Measurements from ENCODE around the gene AHSP. TPM values are rescaled to one million over a fixed set of nuclear protein-coding genes. Genes with fewer than 3 reads are reported as not detected.
"Not testable (repeated sequence)": the region's sequence is repeated elsewhere in the genome, so short reads cannot be mapped to it uniquely, and the experiment has no call there.

AHSP gene, protein sequence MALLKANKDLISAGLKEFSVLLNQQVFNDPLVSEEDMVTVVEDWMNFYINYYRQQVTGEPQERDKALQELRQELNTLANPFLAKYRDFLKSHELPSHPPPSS
- total RNA-seq = not detected
- long read RNA-seq = 0 reads

DNA sequence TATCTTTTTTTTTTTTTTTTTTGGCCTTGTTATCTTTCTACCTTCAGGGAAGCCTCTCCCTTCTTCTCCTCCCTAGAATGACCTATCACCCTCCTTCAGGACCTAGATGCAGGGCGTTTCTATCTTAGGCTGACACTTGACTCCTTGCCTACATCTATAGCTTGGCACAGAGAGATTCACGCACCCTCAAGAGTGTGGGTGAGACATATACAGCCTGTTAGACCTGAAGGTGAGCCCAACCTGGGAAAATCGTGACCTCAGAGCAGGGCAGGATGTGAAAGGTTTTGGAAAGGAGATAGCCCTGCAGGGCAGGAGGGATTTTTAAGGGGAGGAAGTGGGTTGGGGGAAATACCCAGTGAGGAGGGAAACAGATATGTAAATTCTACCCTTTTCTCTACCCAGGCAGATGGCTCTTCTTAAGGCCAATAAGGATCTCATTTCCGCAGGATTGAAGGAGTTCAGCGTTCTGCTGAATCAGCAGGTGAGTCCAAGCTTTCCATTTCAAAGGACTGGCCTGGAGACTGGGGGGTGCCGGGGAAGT lies at the start of gene AHSP:
Gene AHSP (plus strand): TSS at position 167 of the 541 bp plus-strand sequence. CDS start 240 bp downstream, at position 407.
- Histone ChIP-seq H3K4me1 (peaks cover 14% of the 10 kb centered on the region), H3K27me3 (ENCODE audit: low read depth) (peaks cover 68% of the 10 kb centered on the region), H3K4me3 (peak within 1 kb of the TSS; percentile 59), H3K27ac (replicated peaks) (no peak within 1 kb of the TSS), H3K36me3 (no peaks in the 10 kb centered on the region), H3K9me3 (replicated peaks) (no peaks in the 10 kb centered on the region)
- DNase-seq = no peak
- no peak for TF ChIP-seq CTCF (IDR thresholded peaks at IDR 0.05; ENCODE audit: borderline replicate concordance)
- intact Hi-C loops (cut with micrococcal nuclease) = no loop called here

- intact Hi-C loops (cut with micrococcal nuclease) = no loop called here
- H3K9me3 ChIP-seq (replicated peaks) = no peaks in the 10 kb centered on the region
- peaks cover 18% of the 10 kb centered on the region for H3K4me1 ChIP-seq
- H3K4me3 ChIP-seq = no peak overlapping the region
- DNase-seq = no peak
- TF ChIP-seq CTCF (IDR thresholded peaks at IDR 0.05; ENCODE audit: borderline replicate concordance) = no peak
- H3K36me3 ChIP-seq = peaks cover 34% of the 10 kb centered on the region
- H3K27ac ChIP-seq (replicated peaks) = no peak overlapping the region
- peaks cover 15% of the 10 kb centered on the region for H3K27me3 ChIP-seq (ENCODE audit: low read depth)
Observed at GRCh38 chr16:31478956-31479355, 48.7 kb upstream of the AHSP start.

- Histone ChIP-seq H3K27ac (replicated peaks) (no peak overlapping the region), H3K27me3 (ENCODE audit: low read depth) (peaks cover 20% of the 10 kb centered on the region), H3K4me1 (peaks cover 18% of the 10 kb centered on the region), H3K4me3 (no peak overlapping the region), H3K9me3 (replicated peaks) (no peaks in the 10 kb centered on the region), H3K36me3 (peaks cover 26% of the 10 kb centered on the region)
- intact Hi-C loops (cut with micrococcal nuclease) = no loop called here
- no peak for DNase-seq
- TF ChIP-seq CTCF (IDR thresholded peaks at IDR 0.05; ENCODE audit: borderline replicate concordance) = no peak
Observed at GRCh38 chr16:31479751-31480150, 47.9 kb upstream of the AHSP start.

DNA sequence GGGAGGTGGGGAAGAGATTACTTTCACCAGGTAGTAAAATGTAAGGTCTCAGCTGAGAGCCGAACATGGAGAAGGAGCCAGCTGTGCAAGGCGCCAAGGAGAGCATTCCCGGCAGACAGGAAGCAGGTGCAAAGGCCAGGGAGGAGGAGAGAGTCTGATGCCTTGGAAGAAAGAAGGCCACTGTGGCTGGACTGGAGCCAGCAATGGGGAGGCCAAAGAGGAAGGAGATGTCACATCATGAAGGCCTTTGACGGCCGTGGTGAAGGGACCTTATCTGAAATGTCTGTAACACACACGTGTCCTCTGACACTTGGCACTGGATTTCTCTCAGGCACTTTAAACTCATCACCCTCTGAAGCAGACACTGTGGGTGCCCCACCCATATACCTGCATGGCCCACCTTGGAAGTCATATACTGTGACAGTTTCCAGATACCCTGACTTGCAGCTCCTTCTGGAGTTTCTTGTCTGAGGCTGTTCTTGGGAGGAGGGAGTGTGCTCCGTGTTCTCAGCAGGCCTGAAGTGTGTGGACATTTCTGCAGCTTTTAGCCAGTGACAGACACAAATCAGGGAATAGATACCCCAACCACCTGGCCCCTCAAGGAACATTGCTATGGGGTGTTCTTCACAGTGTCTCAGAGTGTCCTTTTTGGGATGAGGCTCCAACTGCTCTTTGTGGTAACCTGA lies 46.7 kb upstream of the AHSP start:
- Histone ChIP-seq H3K27me3 (ENCODE audit: low read depth) (peaks cover 32% of the 10 kb centered on the region), H3K4me3 (no peak overlapping the region), H3K9me3 (replicated peaks) (no peaks in the 10 kb centered on the region), H3K36me3 (peaks cover 14% of the 10 kb centered on the region), H3K4me1 (peaks cover 18% of the 10 kb centered on the region), H3K27ac (replicated peaks) (no peak overlapping the region)
- intact Hi-C loops (cut with micrococcal nuclease) = no loop called here
- peak; percentile 54 for DNase-seq
- TF ChIP-seq CTCF (IDR thresholded peaks at IDR 0.05; ENCODE audit: borderline replicate concordance) = no peak

DNA sequence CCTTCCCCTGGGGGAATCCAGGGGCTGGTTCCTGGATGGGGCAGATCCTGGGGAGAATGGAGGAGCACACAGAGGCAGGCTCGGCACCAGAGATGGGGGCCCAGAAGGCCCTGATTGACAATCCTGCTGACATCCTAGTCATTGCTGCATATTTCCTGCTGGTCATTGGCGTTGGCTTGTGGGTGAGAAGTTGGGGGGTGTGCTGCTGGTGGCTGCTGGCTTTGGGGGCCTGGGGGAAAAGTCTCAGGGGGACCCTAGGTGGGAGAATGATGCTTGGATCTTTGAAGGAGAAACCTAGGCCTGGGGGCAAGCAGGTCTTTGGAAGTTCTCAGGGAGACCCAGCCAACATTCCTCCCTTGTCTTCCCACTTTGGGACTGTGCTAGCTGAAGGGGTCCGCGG lies 44.6 kb upstream of the AHSP start, which contains the start of gene SLC5A2:
Gene SLC5A2 (plus strand): TSS at position 43 of the 400 bp plus-strand sequence. CDS start 14 bp downstream, at position 57.
- intact Hi-C loops (cut with micrococcal nuclease) = no loop called here

GRCh38 chr16:31484048-31484447 lies 43.7 kb upstream of the AHSP start:
- intact Hi-C loops (cut with micrococcal nuclease); H3K9me3 ChIP-seq (replicated peaks); H3K36me3 ChIP-seq; DNase-seq; H3K27ac ChIP-seq (replicated peaks); H3K4me3 ChIP-seq: not testable (repeated sequence)
- H3K4me1 ChIP-seq = peaks cover 38% of the 10 kb centered on the region
- peaks cover 36% of the 10 kb centered on the region for H3K27me3 ChIP-seq (ENCODE audit: low read depth)

More for the DNA sequence above, 44.6 kb upstream of the AHSP start, which contains the start of gene SLC5A2:
- H3K27ac ChIP-seq (replicated peaks) = no peak within 1 kb of the TSS
- no peak for DNase-seq
- H3K36me3 ChIP-seq = peaks cover 2% of the 10 kb centered on the region
- H3K4me1 ChIP-seq = peaks cover 30% of the 10 kb centered on the region
- H3K4me3 ChIP-seq = no peak within 1 kb of the TSS
- H3K27me3 ChIP-seq (ENCODE audit: low read depth) = peaks cover 36% of the 10 kb centered on the region
- TF ChIP-seq CTCF (IDR thresholded peaks at IDR 0.05; ENCODE audit: borderline replicate concordance) = no peak
- H3K9me3 ChIP-seq (replicated peaks) = no peaks in the 10 kb centered on the region

All from left ventricle myocardium inferior (tissue), 1 donor.